NCI-H82 (cell line): ENCODE results near the gene KRTAP3-2.

Experiments used
- DNase-seq: peaks from one replicate; lab custom pipeline; 2025; lab: John Stamatoyannopoulos, UW

Gene KRTAP3-2

DNA sequence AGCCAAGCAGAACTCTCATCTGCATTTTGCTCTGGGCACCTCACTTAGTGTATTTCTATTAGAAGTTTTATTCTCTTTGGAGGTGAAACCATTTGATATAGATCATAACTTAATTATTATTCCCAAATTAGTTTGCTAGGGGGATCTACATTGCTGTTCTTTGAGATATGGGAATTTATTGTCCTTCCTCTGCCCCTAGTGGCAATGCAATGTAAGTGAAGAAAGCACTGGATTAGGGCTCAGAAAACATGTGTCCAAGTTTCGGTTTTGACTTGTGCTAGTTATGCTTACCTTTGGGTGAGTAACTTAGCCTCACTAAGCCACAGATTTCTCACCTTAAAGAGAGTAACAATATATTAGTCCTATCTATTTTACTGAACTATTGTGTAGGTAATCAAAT is 35.9 kb downstream of the KRTAP3-2 start:
- DNase-seq: peak; percentile 16

DNA sequence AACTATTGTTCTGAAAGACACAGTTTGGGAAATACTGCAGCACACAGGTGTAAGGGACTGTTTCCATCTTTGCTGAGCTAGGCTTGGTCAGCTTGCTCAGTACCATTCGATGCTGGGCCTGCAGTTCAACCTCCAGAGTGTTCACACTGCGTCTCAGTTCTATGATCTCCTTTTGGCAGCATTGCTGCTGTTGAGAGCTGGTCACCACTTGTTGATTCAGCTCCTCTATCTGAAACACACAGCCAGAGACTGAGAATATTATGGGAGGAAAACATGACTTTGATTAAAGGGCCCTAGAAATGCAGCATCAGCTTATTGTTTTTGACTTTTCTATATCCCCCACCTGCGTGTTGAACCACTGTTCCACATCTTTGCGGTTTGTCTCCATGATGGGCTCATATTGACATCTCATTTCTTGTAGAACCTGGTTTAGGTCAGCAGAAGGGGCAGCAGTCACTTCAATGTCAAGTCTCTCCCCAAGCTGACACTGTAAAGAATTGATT is 37.6 kb downstream of the KRTAP3-2 start:
- DNase-seq: no peak

GRCh38 chr17:40961591-40961990 is 38.1 kb downstream of the KRTAP3-2 start:
- DNase-seq: no peak

DNA sequence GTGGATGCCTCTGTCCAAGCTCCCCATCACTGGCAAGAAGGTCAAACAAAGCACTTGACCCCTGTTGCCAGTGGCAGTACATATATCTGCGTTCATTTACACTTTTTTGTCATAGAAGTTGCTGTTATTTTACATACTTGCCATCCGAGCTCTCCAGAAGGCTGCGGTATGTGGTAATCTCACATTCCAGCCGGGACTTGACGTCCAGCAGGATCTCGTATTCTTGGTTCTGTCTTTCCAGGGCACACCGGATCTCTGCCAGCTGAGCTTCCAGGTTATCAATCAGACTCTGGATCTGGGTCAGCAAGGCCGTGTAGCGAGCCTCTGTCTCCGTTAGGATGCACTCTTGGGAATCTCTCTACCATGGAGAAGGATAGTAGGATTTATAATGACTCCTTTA is 39.6 kb downstream of the KRTAP3-2 start:
- DNase-seq: no peak

DNA sequence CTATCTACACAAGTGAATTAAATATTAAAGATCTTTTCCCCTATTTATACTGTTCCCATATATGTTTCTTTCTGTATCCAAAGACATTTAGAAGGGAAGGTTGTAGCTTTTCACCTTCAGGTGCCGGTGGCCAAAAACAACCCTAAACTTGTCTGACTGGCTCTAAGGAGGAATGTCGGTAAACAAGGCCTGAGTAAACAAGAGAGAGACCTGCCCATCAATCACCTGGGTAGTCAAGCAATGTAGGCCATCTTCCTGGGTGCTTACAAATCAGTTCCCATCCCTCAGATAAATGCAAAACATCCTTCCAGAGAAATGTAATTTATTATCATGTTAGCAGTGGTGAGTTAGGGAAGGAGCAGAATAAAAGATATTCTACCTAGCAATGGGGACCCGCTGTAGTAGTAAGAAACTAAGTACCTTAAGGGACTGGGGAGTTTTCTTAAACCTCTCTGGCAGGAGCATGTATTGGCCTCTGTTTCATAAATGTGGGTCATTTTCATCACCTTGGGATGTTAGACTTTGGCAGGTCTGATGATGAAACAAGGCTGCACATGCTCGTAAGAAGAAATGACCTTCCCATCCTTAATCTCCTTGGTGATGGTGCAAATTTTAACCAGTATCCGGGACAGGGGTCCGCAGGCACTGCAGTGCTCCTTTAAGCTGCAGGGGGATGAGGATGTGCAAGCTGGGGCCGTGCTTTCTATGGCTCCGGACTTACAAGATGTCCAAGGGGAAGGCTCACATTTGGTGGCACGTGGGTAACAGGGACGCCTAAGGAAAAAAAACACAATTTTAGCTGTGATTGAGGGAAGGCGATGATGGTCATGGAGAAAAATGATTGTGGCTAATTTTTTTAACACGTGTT is 41.4 kb downstream of the KRTAP3-2 start:
- DNase-seq: no peak

GRCh38 chr17:40956401-40957254 is 43.1 kb downstream of the KRTAP3-2 start:
- DNase-seq: no peak

DNA sequence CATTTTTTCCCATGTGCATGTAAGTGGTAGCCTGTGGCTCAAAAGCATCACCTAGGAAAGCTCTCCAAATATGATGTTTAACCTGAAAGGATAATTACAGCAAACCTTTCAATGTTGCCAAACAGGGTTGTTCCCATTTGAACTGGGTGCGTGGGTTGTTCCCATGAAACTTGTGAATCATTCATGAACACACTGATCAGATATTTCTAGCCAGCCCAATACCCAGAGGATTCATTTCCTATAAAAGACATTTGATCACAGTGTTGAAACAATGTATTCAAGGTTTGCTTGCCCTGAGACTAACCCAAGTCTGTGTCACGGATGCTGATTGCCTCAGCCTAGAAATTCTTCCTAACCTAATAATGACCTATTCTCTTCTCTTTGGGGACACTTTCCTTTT is 45.8 kb downstream of the KRTAP3-2 start:
- DNase-seq: no peak

DNA sequence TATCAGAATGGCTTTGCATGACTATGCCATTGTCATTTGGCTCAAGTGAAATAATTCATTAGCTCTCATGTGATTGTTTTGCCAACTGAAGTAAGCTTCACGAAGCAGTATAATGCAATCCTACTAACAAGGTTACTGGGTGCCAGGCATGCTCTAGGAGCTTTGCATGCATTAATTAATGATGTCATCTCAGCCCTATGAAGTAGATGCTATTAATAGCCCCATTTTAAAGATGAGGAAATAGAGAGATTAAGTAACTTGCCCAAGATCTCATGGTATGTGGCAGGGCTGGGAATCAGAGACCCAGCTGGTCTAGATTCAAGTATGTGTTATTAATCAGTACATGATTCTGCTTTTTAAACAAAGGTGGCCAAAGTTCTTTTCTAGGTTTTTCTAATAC is 47.0 kb downstream of the KRTAP3-2 start:
- no peak for DNase-seq

- DNase-seq: no peak
Measured at GRCh38 chr17:40952154-40952553, 47.6 kb downstream of the KRTAP3-2 start.

GRCh38 chr17:40951011-40951622 is 48.6 kb downstream of the KRTAP3-2 start:
- DNase-seq: no peak

GRCh38 chr17:40950176-40950575 is 49.5 kb downstream of the KRTAP3-2 start:
- no peak for DNase-seq

DNA sequence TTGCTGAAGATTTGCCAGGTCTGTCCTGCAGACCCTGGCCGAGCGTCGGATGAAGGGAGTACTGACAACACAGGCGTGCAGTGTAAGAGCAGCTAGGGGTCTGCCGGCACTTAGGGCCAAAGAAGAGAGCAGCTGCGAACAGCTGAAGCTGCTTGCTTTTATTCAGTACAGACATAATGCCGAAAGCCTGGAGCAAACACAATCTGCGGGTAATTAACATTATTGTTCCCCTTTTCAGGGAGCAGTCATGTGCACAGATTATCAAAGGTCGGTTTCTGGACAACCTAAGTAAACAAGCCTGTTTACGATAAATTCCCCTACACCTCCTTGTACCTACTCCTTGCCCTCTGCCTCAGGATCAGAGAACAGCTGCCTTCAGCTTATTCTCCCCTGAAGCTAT is 50.3 kb downstream of the KRTAP3-2 start:
- DNase-seq: peak; percentile 2
